Breast epithelium (tissue), 3 donors: ENCODE measurements around the gene ZNF785.

Experiments
- POLR2A ChIP-seq: fragments of 450-650 bp; IDR thresholded peaks from one replicate; pipeline ENCODE4 v1.6.1; 2016; ENCODE audit warnings: antibody characterized with exemption, mild to moderate bottlenecking, moderate library complexity
- POLR2AphosphoS5 ChIP-seq, 3 donors: sonication (generic); formaldehyde crosslinking; IDR thresholded peaks; one replicate each; pipeline ENCODE4 v1.6.1; 2017; ENCODE audit warnings: antibody characterized with exemption in 3 of 3
- TF ChIP-seq, protein P1 (sequence below), 3 donors: fragments of 450-650 bp; IDR thresholded peaks; one replicate each; pipeline ENCODE4 v1.5.1; 2016 to 2017; ENCODE audit warnings: antibody characterized with exemption in 3 of 3, mild to moderate bottlenecking in 3 of 3, moderate library complexity in 3 of 3

DNA sequence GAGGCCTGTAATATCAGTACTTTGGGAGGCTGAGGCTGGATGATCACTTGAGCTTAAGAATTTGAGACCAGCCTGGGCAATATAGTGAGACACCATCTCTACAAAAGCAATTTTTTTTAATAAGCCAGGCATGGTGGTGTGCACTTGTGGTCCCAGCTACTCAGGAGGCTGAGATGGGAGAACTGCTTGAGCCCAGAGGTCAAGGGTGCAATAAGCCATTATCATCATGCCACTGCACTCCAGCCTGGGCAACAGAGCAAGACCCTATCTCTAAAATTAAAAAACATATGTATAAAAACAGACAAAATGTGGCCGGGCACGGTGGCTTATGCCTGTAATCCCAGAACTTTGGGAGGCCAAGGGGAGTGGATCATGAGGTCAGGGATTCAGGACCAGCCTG lies 3.2 kb upstream of the ZNF785 start:
- TF ChIP-seq, protein P1, sequence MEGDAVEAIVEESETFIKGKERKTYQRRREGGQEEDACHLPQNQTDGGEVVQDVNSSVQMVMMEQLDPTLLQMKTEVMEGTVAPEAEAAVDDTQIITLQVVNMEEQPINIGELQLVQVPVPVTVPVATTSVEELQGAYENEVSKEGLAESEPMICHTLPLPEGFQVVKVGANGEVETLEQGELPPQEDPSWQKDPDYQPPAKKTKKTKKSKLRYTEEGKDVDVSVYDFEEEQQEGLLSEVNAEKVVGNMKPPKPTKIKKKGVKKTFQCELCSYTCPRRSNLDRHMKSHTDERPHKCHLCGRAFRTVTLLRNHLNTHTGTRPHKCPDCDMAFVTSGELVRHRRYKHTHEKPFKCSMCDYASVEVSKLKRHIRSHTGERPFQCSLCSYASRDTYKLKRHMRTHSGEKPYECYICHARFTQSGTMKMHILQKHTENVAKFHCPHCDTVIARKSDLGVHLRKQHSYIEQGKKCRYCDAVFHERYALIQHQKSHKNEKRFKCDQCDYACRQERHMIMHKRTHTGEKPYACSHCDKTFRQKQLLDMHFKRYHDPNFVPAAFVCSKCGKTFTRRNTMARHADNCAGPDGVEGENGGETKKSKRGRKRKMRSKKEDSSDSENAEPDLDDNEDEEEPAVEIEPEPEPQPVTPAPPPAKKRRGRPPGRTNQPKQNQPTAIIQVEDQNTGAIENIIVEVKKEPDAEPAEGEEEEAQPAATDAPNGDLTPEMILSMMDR (IDR thresholded peaks at IDR 0.05), result no peak
- TF ChIP-seq POLR2AphosphoS5 (IDR thresholded peaks at IDR 0.05) (no peak), POLR2A (no peak)
